Forelimb muscle (tissue), 1 donor: Measurements from ENCODE around the gene COMTD1. TPM values are rescaled to one million over a fixed set of nuclear protein-coding genes. Genes with fewer than 3 reads are reported as not detected.
"Not testable (repeated sequence)": the region's sequence is repeated elsewhere in the genome, so short reads cannot be mapped to it uniquely, and the experiment has no call there.

Source experiments
- DNase-seq: peaks from one replicate; pipeline ENCODE4 v3.0.0-alpha.2; 2013; ENCODE audit warnings: low read depth
- polyA plus RNA-seq: library from polyadenylated mRNA; unstranded; fragments of 120-200 nt; gene quantifications from one replicate; pipeline ENCODE4 v1.2.1, GENCODE V29; 2013; ENCODE audit not compliant: insufficient read length

The COMTD1 gene
- polyA plus RNA-seq, 1 donor = 6.5 TPM

GRCh38 chr10:75195035-75195763 is 40.6 kb downstream of the COMTD1 start:
- DNase-seq = no peak

- DNase-seq = not testable (repeated sequence)
These were observed 41.1 kb downstream of the COMTD1 start for GRCh38 chr10:75194625-75195024.

GRCh38 chr10:75191821-75192568 is 43.8 kb downstream of the COMTD1 start:
- DNase-seq = no peak

GRCh38 chr10:75189266-75190096 is 46.3 kb downstream of the COMTD1 start:
- DNase-seq = no peak

GRCh38 chr10:75188522-75188921 is 47.2 kb downstream of the COMTD1 start:
- DNase-seq = not testable (repeated sequence)

- DNase-seq = no peak
These were observed 47.8 kb downstream of the COMTD1 start for GRCh38 chr10:75187961-75188426.

- no peak for DNase-seq
These were observed 49.4 kb downstream of the COMTD1 start for GRCh38 chr10:75186310-75186709.

Other genes starting within 250 kb of the COMTD1 start
- 14.0 TPM for gene SAMD8, start 124.3 kb downstream of the COMTD1 start, polyA plus RNA-seq
- gene VDAC2, start 25.2 kb downstream of the COMTD1 start, polyA plus RNA-seq = 339 TPM
- gene ZNF503, start 165.8 kb upstream of the COMTD1 start, polyA plus RNA-seq = 10.8 TPM
- 5.1 TPM for gene LRMDA, start 195.7 kb upstream of the COMTD1 start, polyA plus RNA-seq